GM21786 (cell line): ENCODE results near the gene IL6R.
"Not testable (repeated sequence)": the region's sequence is repeated elsewhere in the genome, so short reads cannot be mapped to it uniquely, and the experiment has no call there.

Experiments
- ATAC-seq: cut with Tn5 transposase; IDR thresholded peaks from one replicate; pipeline ENCODE4 v1.9.1; 2021; ENCODE audit not compliant: unreplicated experiment

IL6R gene

GRCh38 chr1:154406572-154406879 is 1.4 kb downstream of the IL6R start:
- ATAC-seq, result no peak

- ATAC-seq, result no peak
Observed at GRCh38 chr1:154406886-154407197, 1.7 kb downstream of the IL6R start.

- ATAC-seq, result no peak
Observed at GRCh38 chr1:154407198-154408091, 2.3 kb downstream of the IL6R start.

GRCh38 chr1:154408174-154408777 is 3.1 kb downstream of the IL6R start:
- no peak for ATAC-seq

GRCh38 chr1:154410185-154410827 is 5.2 kb downstream of the IL6R start:
- ATAC-seq, result no peak

- no peak for ATAC-seq
Observed at GRCh38 chr1:154411525-154411924, 6.4 kb downstream of the IL6R start.

GRCh38 chr1:154413177-154413783 is 8.1 kb downstream of the IL6R start:
- no peak for ATAC-seq

GRCh38 chr1:154414606-154415005 is 9.5 kb downstream of the IL6R start:
- ATAC-seq, result no peak

- ATAC-seq, result no peak
Observed at GRCh38 chr1:154416471-154417337, 11.6 kb downstream of the IL6R start.

- no peak for ATAC-seq
Observed at GRCh38 chr1:154417338-154417608, 12.1 kb downstream of the IL6R start.

GRCh38 chr1:154418062-154418921 is 13.1 kb downstream of the IL6R start:
- no peak for ATAC-seq

GRCh38 chr1:154418923-154419619 is 13.9 kb downstream of the IL6R start:
- ATAC-seq, result no peak

- ATAC-seq, result peak; percentile 67
Observed at GRCh38 chr1:154419620-154420571, 14.8 kb downstream of the IL6R start.

GRCh38 chr1:154420961-154421924 is 16.1 kb downstream of the IL6R start:
- no peak for ATAC-seq

GRCh38 chr1:154422049-154422448 is 16.9 kb downstream of the IL6R start:
- ATAC-seq, result not testable (repeated sequence)

- ATAC-seq, result no peak
Observed at GRCh38 chr1:154422521-154422920, 17.4 kb downstream of the IL6R start.

GRCh38 chr1:154423304-154423987 is 18.3 kb downstream of the IL6R start:
- no peak for ATAC-seq
